HG03558 (cell line): ENCODE results near the gene SLC25A36.
"Not testable (repeated sequence)": the region's sequence is repeated elsewhere in the genome, so short reads cannot be mapped to it uniquely, and the experiment has no call there.

Experiments used
- ATAC-seq: cut with Tn5 transposase; IDR thresholded peaks from one replicate; pipeline ENCODE4 v1.9.1; 2021; ENCODE audit warnings: moderate number of reproducible peaks; ENCODE audit not compliant: unreplicated experiment; ENCODE audit errors: extremely low read depth

The SLC25A36 gene

DNA sequence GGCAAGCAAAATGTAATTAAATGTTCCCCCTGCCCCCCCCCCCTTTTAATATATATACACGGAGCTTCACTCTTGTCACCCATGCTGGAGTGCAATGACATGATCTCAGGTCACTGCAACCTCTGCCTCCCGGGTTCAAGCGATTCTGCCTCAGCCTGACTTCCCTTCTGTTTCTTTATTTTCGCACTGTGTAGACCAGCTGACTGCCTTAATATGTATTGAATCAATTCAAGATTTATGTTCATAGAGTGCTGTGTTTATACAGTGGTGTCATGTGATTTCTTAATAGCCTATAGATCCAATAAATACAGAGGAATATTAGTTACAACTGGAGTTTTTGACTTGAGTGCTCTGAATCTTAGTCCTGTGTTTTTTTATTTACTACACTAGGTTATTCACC is 39.0 kb downstream of the SLC25A36 start:
- no peak for ATAC-seq

DNA sequence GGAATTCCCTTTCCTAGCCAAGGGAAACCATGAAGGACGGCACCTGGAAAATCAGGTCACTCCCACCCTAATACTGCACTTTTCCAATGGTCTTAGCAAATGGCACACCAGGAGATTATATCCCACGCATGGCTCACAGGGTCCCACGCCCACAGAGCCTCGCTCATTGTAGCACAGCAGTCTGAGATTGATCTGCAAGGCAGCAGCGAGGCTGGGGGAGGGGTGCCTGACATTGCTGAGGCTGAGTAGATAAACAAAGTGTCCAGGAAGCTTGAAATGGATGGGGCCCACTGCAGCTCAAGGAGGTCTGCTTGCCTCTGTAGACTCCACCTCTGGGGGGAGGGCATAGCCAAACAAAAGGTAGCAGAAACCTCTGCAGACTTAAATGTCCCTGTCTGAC is 46.2 kb downstream of the SLC25A36 start:
- not testable (repeated sequence) for ATAC-seq

DNA sequence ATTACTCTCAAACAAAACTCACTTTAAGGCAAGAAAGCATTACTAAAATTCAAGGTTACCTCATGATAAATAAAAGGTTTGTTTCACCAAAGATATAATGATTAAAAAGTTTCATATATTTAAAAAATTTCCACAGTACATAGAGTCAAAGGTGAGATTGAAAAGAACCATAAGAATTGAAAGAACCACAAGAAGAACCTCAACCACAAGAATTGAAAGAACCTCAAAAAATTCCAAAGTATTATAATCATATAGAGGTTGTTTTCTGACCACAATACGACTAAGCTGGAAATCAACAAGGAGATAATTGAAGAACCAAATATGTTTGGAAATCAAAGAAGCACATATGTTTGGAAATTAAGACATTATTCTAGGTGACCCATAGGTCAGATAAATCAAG is 52.7 kb downstream of the SLC25A36 start:
- ATAC-seq = no peak

DNA sequence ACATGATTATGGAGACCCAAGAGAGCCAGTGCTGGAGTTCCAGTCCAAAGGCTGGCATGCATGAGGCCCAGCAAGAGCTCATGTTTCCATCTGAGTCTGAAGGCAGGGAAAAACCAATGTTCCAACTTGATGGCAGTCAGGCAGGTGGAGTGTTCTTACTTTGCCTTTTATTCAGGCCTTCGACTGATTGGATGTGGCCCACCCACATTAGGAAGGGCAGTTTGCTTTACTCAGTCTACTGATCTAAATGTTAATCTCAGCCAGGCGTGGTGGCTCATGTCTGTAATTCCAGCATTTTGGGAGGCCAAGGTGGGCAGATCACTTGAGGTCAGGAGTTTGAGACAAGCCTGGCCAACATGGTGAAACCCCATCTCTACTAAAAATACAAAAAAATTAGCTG is 53.2 kb downstream of the SLC25A36 start:
- not testable (repeated sequence) for ATAC-seq

DNA sequence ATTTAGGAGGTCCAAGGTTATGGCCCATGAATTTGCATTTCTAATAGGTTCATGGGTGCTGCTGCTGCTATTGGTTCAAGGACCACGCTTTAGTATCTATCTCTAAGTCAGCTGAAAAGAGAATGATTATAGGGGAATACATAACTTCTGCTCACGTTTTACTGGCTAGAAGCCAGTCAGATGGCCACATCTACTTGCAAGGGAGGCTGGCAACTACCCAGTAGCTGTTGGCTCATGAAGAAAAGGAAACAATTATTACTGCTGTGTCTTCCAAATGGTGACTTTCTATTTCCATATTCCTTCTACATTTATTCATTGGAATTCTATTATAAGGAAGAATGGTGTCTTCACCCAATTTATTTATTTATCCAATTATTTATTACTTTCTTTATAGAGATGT is 54.2 kb downstream of the SLC25A36 start:
- ATAC-seq = no peak

DNA sequence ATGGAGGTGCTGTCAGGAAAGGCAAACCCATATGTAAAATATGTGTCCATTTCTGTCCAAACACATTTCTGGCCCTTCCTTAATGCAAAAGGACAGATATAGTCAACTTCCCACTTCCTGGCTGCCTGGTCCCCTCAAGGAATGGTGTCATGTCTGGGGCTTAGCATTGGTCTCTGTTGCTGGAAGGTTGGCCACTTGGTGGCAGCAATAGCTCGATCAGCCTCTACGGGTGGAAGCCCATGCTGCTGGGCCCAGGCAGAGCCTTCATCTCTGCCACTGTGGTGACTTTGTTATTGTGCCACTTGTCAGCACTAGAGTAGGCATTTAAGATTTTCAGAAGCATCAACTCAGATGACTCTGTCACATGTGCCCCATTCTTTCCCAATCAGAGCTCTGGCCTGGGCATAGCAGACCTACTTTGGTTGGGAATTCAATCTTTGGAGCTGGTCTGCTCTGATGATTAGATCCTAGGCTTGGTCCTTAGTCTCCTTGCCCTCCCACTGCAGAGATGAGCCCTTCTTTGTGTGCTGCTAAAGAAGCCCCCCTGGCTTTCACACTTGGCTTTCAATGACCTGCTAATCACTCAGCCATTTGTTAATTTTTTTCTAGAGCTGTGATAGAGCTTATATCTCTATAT is 58.5 kb downstream of the SLC25A36 start:
- ATAC-seq = no peak

DNA sequence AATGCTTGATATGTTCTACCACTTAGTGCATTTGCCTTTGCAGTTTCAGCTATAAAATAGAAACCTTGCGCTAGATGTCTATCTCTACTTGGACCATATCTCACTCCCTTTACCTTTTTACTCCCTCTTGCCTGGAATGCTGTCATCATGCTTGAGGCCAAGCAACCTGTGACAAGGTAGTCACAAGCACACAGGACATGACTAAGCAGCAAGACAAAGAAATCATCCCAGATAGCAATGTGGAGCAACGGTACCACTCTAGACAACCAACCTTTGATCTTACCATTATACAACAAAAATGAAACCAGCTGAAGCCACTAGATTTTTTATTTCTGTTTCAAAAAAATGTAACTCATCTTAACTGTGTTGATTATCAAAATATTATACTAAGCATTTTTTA is 59.0 kb downstream of the SLC25A36 start:
- no peak for ATAC-seq

DNA sequence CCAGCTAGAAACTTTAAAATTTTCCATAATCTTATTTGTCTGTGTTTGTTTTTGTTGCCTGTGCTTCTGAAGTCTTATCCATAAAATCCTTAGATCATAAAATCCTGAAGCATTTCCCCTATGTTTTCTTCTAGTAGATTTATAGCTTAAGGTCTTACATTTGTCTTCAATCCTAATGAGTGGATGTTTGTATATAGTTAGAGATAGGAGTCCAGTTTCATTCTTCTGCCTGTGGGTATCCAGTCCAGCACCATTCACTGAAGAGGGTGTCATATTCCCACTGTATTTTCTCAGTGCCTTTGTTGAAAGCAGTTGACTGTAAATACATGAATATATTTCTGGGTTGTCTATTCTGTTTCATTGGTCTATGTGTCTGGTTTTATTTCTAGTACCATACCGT is 64.7 kb downstream of the SLC25A36 start:
- ATAC-seq = no peak

DNA sequence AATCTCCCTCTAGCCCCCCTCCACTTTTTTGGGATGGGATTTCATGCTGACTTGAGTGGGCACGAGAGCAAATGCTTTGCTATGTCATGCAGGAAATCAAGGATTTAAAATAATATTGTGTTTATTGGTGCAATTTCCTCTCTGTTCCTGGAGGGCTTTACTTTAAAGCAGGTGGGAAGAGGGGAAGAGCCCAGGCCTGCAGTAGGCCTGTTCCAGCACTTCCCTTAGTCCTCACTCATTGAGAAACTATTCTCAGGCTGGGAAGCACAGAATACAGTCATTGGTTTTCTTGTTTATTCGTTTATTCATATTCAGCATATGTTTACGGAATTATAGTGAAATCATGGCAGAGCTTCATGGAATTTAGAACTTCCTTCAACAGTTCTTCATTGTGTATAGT is 67.9 kb downstream of the SLC25A36 start:
- ATAC-seq = no peak

DNA sequence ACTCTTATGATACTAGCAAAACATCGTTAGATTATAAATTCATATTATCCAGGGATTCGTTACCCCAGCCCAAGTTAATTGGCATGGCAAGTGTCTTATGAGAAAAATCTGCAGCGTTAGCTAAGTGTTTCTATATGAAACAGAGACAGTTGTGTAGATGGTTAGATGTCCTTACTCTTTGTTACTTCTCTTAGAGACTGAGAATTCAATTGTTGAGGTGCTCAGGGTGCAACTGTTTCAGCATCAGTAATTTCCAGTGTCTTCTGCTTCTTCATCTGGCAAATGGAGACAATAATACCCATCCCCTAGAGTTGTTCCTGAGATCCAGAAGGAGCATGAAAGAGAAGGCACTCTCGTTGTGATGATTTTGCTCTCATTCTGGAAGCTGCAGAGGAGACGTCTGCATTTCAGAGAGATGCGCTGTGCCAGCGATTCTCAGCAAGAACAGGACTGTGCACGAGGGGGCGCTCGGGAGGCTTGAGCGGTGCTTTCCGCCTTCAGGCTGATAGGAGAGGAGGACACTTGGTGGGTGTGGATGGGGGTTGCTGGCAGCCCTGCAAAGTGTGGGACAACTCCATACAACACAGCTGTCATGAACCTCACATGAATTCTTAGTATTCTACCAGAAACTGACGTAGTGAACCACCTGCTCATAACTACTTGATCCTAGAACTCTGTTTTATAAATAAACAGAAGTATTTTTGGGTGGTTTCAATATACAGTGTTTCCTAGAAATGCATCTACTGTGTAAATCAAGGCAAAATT is 69.8 kb downstream of the SLC25A36 start:
- ATAC-seq = no peak

DNA sequence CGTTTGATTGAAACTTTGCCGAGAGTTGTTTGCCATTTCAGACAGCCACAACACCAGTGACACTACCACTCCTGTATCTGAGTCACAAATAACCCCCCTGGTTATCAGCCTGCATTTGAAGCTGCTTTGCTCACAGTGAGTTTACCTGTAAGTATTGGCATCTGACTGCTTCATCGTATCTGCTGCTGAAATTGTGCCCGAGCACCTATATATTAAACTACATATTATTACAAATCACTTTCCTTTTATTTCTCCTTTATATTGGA is 70.3 kb downstream of the SLC25A36 start:
- ATAC-seq = no peak

DNA sequence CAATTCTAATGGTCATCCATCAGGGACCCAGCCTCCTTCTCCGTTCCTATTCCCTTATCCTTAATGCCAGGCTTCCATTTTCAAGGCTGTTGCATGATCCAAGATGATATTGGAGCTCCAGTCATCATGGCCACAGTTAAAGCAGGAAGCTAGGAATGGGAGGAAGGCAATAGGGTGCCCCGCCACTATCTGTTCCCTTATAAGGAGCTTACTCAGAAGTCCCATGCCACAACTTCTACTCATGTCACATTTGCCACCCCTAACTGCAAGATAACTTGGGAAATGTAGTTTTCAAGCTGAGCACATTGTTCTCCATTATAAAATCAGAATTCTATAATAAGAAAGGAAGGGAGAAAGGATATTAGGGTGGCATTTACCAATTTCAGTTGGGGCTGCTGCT is 70.9 kb downstream of the SLC25A36 start:
- no peak for ATAC-seq

DNA sequence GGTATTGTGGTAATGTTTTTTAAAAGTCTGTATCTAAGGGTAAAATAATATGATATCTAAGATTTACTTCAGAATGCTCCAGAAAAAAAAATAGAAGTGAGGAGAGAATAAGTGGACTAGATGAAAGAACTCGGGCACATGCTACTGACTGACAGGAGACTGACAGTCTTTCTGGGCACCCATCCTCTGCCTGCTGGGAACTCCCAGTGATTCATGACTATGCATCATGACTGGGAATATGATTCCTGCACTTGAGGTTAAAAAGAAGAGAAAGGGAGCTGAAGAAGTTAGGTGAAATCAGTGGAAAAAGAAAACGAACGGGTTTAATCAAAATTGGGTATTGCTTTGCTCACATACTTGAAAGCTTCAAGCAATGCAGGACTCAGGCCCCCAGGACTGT is 73.8 kb downstream of the SLC25A36 start:
- ATAC-seq = no peak

DNA sequence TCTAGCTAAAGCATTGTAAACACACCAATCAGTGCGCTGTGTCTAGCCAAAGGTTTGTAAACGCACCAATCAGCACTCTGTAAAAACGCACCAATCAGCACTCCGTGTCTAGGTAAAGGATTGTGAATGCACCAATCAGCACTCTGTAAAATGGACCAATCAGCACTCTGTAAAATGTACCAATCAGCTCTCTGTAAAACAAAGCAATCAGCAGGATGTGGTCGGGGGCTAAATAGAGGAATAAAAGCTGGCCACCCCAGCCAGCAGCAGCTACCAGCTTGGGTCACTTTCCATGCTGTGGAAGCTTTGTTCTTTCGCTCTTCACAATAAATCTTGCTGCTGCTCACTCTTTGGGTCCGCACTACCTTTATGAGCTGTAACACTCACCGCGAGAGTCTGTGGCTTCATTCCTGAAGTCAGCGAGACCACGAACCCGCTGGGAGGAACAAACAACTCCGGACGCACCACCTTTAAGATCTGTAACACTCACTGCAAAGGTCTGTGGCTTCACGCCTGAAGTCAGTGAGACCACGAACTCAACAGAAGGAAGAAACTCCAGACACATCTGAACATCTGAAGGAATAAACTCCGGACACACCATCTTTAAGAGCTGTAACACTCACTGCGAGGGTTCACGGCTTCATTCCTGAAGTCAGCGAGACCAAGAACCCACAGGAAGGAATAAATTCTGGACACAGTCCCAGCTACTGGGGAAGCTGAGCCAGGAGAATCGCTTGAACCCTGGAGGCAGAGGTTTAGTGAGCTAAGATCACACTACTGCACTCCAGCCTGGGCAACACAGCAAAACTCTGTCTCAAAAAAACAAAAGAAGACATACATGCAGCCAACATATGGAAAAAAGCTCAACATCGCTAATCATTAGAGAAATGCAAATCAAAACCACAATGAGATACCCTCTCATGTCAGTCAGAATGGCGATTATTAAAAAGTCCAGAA is 76.0 kb downstream of the SLC25A36 start:
- not testable (repeated sequence) for ATAC-seq

DNA sequence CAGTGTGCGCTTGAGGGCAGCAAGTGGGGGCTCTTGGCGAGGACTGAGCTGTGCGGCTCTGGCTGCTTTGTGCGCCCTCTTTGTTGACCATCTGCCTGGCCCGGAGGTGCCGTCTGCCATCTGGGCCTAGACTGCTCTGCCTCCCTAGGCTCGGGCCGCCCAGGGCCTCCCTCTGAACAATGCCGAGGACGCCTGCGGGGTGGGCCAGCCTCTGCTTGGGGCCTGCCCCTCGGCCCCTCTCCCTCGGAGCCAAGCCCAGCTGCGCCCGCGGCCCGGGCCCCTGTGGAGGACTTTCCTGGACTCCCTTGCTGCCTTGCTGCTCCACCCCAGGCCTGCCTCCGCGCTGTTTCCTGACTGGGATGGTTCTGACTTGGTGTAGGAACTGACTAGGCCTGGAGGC is 77.6 kb downstream of the SLC25A36 start:
- ATAC-seq = no peak

DNA sequence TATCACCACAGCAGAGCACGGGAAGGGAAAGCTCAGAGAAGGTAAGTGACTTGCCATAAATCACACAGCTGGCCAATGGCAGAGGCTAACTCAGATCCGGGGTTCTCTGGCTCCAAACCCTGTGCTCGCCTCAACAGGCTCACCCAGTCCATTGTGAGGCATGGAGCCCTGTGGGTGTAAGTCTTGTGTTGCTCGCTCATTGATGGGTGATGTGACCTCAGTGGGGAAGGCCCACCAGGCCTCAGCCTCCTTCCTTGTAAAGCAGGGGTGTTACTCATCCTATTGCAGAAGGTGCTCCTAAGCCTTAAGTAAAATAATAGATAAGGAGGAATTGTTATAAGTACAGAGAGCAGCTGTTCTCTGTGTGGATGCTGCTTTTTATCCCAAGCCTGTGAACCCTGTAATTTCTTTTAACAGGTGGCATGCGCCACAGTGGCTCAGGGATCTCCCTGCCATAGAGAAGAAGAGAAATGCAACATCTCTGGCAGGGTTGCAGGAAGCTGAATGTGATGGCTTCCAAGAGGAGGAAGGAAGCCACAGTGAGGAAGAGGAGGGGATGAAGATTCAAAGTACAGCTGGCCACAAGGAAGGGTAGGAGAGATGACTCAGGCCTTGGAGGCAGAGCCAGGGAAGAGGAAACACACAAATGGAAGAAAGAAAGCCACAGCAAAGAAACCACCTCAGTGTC is 78.7 kb downstream of the SLC25A36 start:
- ATAC-seq = no peak

DNA sequence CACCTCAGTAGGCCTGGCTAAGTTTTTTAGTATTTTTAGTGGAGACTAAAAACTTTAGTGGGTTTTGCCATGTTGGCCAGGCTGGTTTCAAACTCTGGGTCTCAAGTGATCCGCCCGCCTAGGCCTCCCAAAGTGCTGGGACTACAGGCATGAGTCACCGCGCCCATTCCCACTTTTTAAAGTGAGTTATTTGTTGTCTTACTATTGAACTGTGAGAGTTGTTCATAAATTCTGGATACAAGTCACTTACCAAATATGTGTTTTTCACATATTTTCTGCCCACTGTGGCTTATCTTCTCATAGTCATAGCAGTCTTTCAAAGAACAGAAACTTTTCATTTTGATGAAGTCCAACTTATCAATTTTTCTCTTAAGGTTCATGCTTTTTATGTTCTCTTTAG is 79.6 kb downstream of the SLC25A36 start:
- ATAC-seq = no peak
